LNCAP (cell line): ENCODE measurements around the gene GLI2.

Source experiments
- CTCF ChIP-seq: fragments of 450-650 bp; IDR thresholded peaks from 2 replicates; pipeline ENCODE4 v1.5.1; 2017; ENCODE audit warnings: mild to moderate bottlenecking

GLI2 gene

GRCh38 chr2:120761911-120762310 lies 26.2 kb downstream of the GLI2 start:
- no peak for TF ChIP-seq CTCF

- TF ChIP-seq CTCF, result no peak
Observed at GRCh38 chr2:120762341-120763061, 26.8 kb downstream of the GLI2 start.

GRCh38 chr2:120763508-120763907 lies 27.8 kb downstream of the GLI2 start:
- TF ChIP-seq CTCF, result no peak

GRCh38 chr2:120763931-120764330 lies 28.3 kb downstream of the GLI2 start:
- no peak for TF ChIP-seq CTCF

GRCh38 chr2:120764492-120764891 lies 28.8 kb downstream of the GLI2 start:
- no peak for TF ChIP-seq CTCF

GRCh38 chr2:120764991-120765677 lies 29.5 kb downstream of the GLI2 start:
- no peak for TF ChIP-seq CTCF

- no peak for TF ChIP-seq CTCF
Observed at GRCh38 chr2:120765678-120766469, 30.2 kb downstream of the GLI2 start.
